ENCODE results near the gene LRP3.

GRCh38 chr19:33251076-33251475 lies 56.9 kb downstream of the LRP3 start:
- no peak for TF ChIP-seq CTCF (IDR thresholded peaks at IDR 0.05 in 2 of 3, conservative IDR thresholded peaks at IDR 0.05 in 1 of 3; ENCODE audit: borderline replicate concordance in 1 of 3, insufficient read depth in 1 of 3, low read depth in 2 of 3, low read length in 2 of 3)
- no peak for TF ChIP-seq SIN3A (IDR thresholded peaks at IDR 0.05; ENCODE audit: low read depth)
- TF ChIP-seq ZBTB33 (IDR thresholded peaks at IDR 0.05; ENCODE audit: extremely low read depth, insufficient replicate concordance, low read length), result no peak
- no peak for TF ChIP-seq EZH2 (IDR thresholded peaks at IDR 0.05)
- no peak for TF ChIP-seq ZFX (IDR thresholded peaks at IDR 0.05)
- TF ChIP-seq MAX (IDR thresholded peaks at IDR 0.05), result no peak
- TF ChIP-seq CEBPB (IDR thresholded peaks at IDR 0.05; ENCODE audit: low read depth), result no peak
- no peak for TF ChIP-seq POLR2AphosphoS5 (IDR thresholded peaks at IDR 0.05; ENCODE audit: low read depth, low read length)
- no peak for TF ChIP-seq RAD21 (IDR thresholded peaks at IDR 0.05; ENCODE audit: low read depth)
- TF ChIP-seq ZNF274 (IDR thresholded peaks at IDR 0.05; ENCODE audit: low read depth, low read length), result no peak
- no peak for TF ChIP-seq EZH2phosphoT487 (IDR thresholded peaks at IDR 0.05; ENCODE audit: borderline replicate concordance)
- no peak for TF ChIP-seq ATF3 (IDR thresholded peaks at IDR 0.05)
- no peak for TF ChIP-seq TCF7L2 (IDR thresholded peaks at IDR 0.05; ENCODE audit: borderline replicate concordance, extremely low read depth, insufficient read depth, insufficient read length)

Data from HCT116 (cell line).